Measurements from ENCODE around the gene C16orf87.

GRCh38 chr16:46759309-46759708 is 71.7 kb downstream of the C16orf87 start:
- TF ChIP-seq CTCF (IDR thresholded peaks at IDR 0.05) (no peak), POLR2A (IDR thresholded peaks at IDR 0.05) (no peak)

Data from upper lobe of left lung (tissue), 4 donors.